GM23338 (cell line): ENCODE measurements around the gene SCIN. TPM values are rescaled to one million over a fixed set of nuclear protein-coding genes. Genes with fewer than 3 reads are reported as not detected.

Experiments used
- ATAC-seq: fragments of 200-7000 bp; cut with Tn5 transposase; 3 replicates; pipeline ENCODE4 v1.9.1; 2020
- DNase-seq: peaks from one replicate; pipeline ENCODE4 v3.0.0-alpha.2; 2015; ENCODE audit warnings: low spot score
- H2AFZ ChIP-seq: fragments of 200-600 bp; sonication (generic); 2 replicates; pipeline ENCODE4 v1.8.0; 2016; ENCODE audit warnings: antibody characterized with exemption, mild to moderate bottlenecking, moderate library complexity
- H3F3A ChIP-seq: fragments of 200-600 bp; sonication (generic); replicated peaks from 2 replicates; pipeline ENCODE4 v1.8.0; 2017; ENCODE audit warnings: antibody characterized with exemption, mixed run types, low read depth
- H3K27ac ChIP-seq: fragments of 200-600 bp; sonication (generic); 2 replicates; pipeline ENCODE4 v1.6.1; 2016; ENCODE audit warnings: low read depth
- H3K27me3 ChIP-seq: fragments of 200-600 bp; sonication (generic); 2 replicates; pipeline ENCODE4 v1.8.0; 2016; ENCODE audit warnings: mild to moderate bottlenecking, mixed run types, moderate library complexity; ENCODE audit not compliant: insufficient read depth
- H3K36me3 ChIP-seq: fragments of 200-600 bp; sonication (generic); 2 replicates; pipeline ENCODE4 v1.8.0; 2016; ENCODE audit warnings: mild to moderate bottlenecking; ENCODE audit not compliant: insufficient read depth
- H3K4me1 ChIP-seq: fragments of 200-600 bp; sonication (generic); 2 replicates; pipeline ENCODE4 v1.8.0; 2016; ENCODE audit warnings: mild to moderate bottlenecking, moderate library complexity; ENCODE audit not compliant: insufficient read depth
- H3K4me2 ChIP-seq: fragments of 200-600 bp; sonication (generic); 2 replicates; pipeline ENCODE4 v1.7.1; 2017; ENCODE audit warnings: mixed run types
- H3K4me3 ChIP-seq: fragments of 200-600 bp; sonication (generic); 2 replicates; pipeline ENCODE4 v1.6.1; 2016; ENCODE audit warnings: mixed run types
- H3K79me2 ChIP-seq: fragments of 200-600 bp; sonication (generic); replicated peaks from 2 replicates; pipeline ENCODE4 v1.8.0; 2017; ENCODE audit warnings: mild to moderate bottlenecking; ENCODE audit not compliant: insufficient read depth
- H3K9me2 ChIP-seq: fragments of 200-600 bp; sonication (generic); 2 replicates; pipeline ENCODE4 v1.8.0; 2017; ENCODE audit not compliant: insufficient read depth
- H4K20me1 ChIP-seq: fragments of 200-600 bp; sonication (generic); replicated peaks from 2 replicates; pipeline ENCODE4 v1.8.0; 2017; ENCODE audit warnings: mild to moderate bottlenecking; ENCODE audit not compliant: insufficient read depth
- H3K27ac Mint-ChIP-seq: 2 replicates; pipeline ENCODE4 v1.8.0; 2020; ENCODE audit warnings: inconsistent platforms, mild to moderate bottlenecking, moderate library complexity, mixed read lengths
- H3K27me3 Mint-ChIP-seq: 3 replicates; pipeline ENCODE4 v1.8.0; 2022; ENCODE audit warnings: low read depth, mild to moderate bottlenecking, moderate library complexity, mixed read lengths, inconsistent platforms; ENCODE audit not compliant: insufficient read depth, poor library complexity
- H3K36me3 Mint-ChIP-seq: 3 replicates; pipeline ENCODE4 v1.8.0; 2021; ENCODE audit warnings: low read depth, mild to moderate bottlenecking, inconsistent platforms, moderate library complexity, mixed read lengths
- H3K4me1 Mint-ChIP-seq: 3 replicates; pipeline ENCODE4 v1.8.0; 2020; ENCODE audit warnings: mild to moderate bottlenecking, inconsistent platforms, mixed read lengths
- H3K4me3 Mint-ChIP-seq: 3 replicates; pipeline ENCODE4 v1.8.0; 2021; ENCODE audit warnings: moderate library complexity, mild to moderate bottlenecking, inconsistent platforms, mixed read lengths
- H3K9me3 Mint-ChIP-seq: 3 replicates; pipeline ENCODE4 v1.8.0; 2020; ENCODE audit warnings: moderate library complexity, mild to moderate bottlenecking, inconsistent platforms, mixed read lengths
- CREB1 ChIP-seq: fragments of 250-450 bp; sonication (Bioruptor Pico); IDR thresholded peaks from 2 replicates; pipeline ENCODE4 v1.5.0; 2020; ENCODE audit warnings: low read depth, mild to moderate bottlenecking, moderate library complexity
- EZH2 ChIP-seq: fragments of 200-600 bp; sonication (generic); IDR thresholded peaks from one replicate; pipeline ENCODE4 v1.8.0; 2017; ENCODE audit warnings: antibody characterized with exemption, mild to moderate bottlenecking, low read depth; ENCODE audit not compliant: unreplicated experiment
- EZH2phosphoT487 ChIP-seq: fragments of 200-600 bp; sonication (generic); IDR thresholded peaks from one replicate; pipeline ENCODE4 v1.8.1; 2018; ENCODE audit warnings: antibody characterized with exemption; ENCODE audit not compliant: unreplicated experiment
- JUNB ChIP-seq: IDR thresholded peaks from one replicate; pipeline ENCODE4 v1.6.1; 2016; ENCODE audit warnings: antibody characterized with exemption; ENCODE audit not compliant: unreplicated experiment
- NANOG ChIP-seq: IDR thresholded peaks from 2 replicates; pipeline ENCODE4 v1.6.1; 2016; ENCODE audit warnings: antibody characterized with exemption, borderline replicate concordance
- POLR2AphosphoS5 ChIP-seq: IDR thresholded peaks from 2 replicates; pipeline ENCODE4 v1.6.1; 2016; ENCODE audit warnings: antibody characterized with exemption, low read depth
- STAT1 ChIP-seq: IDR thresholded peaks from one replicate; pipeline ENCODE4 v1.6.1; 2016; ENCODE audit warnings: antibody characterized with exemption; ENCODE audit not compliant: unreplicated experiment
- ZNF114 ChIP-seq: fragments of 250-450 bp; sonication (Bioruptor Pico); IDR thresholded peaks from 2 replicates; pipeline ENCODE4 v1.5.0; 2020; ENCODE audit warnings: mild to moderate bottlenecking, moderate library complexity
- ZNF331 ChIP-seq: fragments of 250-450 bp; sonication (Bioruptor Pico); IDR thresholded peaks from 2 replicates; pipeline ENCODE4 v1.5.0; 2020; ENCODE audit warnings: low read depth, mild to moderate bottlenecking, moderate library complexity
- polyA plus RNA-seq: library from polyadenylated mRNA; unstranded; fragments of >200 nt; fragmentation: Nextera tagmentation; extraction: Ambion mirVana; gene quantifications from 2 replicates; pipeline ENCODE4 v1.2.1, GENCODE V29; 2016
- total RNA-seq: library from RNA; depleted of rRNA; stranded (reverse); fragments of >200 nt; shearing (Covaris generic); gene quantifications from 2 replicates; pipeline ENCODE4 v1.2.3, GENCODE V29; 2014
- TF ChIP-seq, protein P1 (sequence below): fragments of 250-450 bp; sonication (Bioruptor Pico); IDR thresholded peaks from 2 replicates; pipeline ENCODE4 v1.5.0; 2020; ENCODE audit warnings: mild to moderate bottlenecking, moderate library complexity
- TF ChIP-seq, protein P2 (sequence below), 2 experiments: fragments of 200-600 bp in 1 of 2; sonication (generic) in 1 of 2; conservative IDR thresholded peaks; 2 replicates each; pipeline versions ENCODE4 v1.5.1 to v1.6.1; 2016 to 2017; ENCODE audit warnings: antibody characterized with exemption in 2 of 2, low read depth in 2 of 2, mild to moderate bottlenecking in 2 of 2, moderate library complexity in 1 of 2
- TF ChIP-seq, protein P3 (sequence below): IDR thresholded peaks from 2 replicates; pipeline ENCODE4 v1.6.1; 2016; ENCODE audit warnings: antibody characterized with exemption
- TF ChIP-seq, protein P4 (sequence below): IDR thresholded peaks from one replicate; pipeline ENCODE4 v1.6.1; 2018; ENCODE audit warnings: antibody characterized with exemption; ENCODE audit not compliant: unreplicated experiment

SCIN gene
- total and polyA plus RNA-seq, 2 experiments from 2014 or later = 0.80 to 0.92 TPM

DNA sequence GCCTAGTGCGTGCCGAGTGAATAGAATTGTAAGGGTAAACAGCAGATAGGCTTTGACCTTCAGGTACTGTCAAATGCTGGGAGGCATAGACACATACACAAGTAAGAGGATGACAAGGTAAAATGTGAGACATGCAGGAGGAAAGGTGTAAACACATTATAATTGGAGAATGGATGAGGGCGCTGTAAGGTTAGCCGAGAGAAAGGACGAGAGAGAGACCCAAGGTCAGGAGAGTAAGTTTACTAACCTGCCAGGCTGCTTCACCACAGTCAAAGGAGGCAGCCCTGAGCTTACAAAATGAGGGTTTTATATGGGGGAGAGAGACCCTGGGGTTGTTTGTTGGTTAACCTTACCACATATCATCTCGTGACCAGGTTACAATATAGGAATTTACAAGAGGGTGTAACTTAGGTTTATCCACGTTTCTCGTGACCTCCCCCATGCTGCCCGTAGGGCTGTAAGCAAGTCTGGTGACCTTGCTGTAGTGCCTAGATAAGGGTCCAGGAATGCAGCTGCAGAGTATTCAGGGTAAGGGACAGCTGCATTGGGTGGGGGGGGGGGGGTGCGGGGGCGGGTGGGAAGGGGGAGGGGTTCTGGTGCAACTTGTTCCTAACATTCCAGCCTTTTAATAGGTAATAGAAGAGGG, 17.9 kb downstream of the SCIN start:
- TF ChIP-seq EZH2 = no peak
- TF ChIP-seq STAT1 = no peak
- no peak for TF ChIP-seq JUNB
- TF ChIP-seq, protein P1, sequence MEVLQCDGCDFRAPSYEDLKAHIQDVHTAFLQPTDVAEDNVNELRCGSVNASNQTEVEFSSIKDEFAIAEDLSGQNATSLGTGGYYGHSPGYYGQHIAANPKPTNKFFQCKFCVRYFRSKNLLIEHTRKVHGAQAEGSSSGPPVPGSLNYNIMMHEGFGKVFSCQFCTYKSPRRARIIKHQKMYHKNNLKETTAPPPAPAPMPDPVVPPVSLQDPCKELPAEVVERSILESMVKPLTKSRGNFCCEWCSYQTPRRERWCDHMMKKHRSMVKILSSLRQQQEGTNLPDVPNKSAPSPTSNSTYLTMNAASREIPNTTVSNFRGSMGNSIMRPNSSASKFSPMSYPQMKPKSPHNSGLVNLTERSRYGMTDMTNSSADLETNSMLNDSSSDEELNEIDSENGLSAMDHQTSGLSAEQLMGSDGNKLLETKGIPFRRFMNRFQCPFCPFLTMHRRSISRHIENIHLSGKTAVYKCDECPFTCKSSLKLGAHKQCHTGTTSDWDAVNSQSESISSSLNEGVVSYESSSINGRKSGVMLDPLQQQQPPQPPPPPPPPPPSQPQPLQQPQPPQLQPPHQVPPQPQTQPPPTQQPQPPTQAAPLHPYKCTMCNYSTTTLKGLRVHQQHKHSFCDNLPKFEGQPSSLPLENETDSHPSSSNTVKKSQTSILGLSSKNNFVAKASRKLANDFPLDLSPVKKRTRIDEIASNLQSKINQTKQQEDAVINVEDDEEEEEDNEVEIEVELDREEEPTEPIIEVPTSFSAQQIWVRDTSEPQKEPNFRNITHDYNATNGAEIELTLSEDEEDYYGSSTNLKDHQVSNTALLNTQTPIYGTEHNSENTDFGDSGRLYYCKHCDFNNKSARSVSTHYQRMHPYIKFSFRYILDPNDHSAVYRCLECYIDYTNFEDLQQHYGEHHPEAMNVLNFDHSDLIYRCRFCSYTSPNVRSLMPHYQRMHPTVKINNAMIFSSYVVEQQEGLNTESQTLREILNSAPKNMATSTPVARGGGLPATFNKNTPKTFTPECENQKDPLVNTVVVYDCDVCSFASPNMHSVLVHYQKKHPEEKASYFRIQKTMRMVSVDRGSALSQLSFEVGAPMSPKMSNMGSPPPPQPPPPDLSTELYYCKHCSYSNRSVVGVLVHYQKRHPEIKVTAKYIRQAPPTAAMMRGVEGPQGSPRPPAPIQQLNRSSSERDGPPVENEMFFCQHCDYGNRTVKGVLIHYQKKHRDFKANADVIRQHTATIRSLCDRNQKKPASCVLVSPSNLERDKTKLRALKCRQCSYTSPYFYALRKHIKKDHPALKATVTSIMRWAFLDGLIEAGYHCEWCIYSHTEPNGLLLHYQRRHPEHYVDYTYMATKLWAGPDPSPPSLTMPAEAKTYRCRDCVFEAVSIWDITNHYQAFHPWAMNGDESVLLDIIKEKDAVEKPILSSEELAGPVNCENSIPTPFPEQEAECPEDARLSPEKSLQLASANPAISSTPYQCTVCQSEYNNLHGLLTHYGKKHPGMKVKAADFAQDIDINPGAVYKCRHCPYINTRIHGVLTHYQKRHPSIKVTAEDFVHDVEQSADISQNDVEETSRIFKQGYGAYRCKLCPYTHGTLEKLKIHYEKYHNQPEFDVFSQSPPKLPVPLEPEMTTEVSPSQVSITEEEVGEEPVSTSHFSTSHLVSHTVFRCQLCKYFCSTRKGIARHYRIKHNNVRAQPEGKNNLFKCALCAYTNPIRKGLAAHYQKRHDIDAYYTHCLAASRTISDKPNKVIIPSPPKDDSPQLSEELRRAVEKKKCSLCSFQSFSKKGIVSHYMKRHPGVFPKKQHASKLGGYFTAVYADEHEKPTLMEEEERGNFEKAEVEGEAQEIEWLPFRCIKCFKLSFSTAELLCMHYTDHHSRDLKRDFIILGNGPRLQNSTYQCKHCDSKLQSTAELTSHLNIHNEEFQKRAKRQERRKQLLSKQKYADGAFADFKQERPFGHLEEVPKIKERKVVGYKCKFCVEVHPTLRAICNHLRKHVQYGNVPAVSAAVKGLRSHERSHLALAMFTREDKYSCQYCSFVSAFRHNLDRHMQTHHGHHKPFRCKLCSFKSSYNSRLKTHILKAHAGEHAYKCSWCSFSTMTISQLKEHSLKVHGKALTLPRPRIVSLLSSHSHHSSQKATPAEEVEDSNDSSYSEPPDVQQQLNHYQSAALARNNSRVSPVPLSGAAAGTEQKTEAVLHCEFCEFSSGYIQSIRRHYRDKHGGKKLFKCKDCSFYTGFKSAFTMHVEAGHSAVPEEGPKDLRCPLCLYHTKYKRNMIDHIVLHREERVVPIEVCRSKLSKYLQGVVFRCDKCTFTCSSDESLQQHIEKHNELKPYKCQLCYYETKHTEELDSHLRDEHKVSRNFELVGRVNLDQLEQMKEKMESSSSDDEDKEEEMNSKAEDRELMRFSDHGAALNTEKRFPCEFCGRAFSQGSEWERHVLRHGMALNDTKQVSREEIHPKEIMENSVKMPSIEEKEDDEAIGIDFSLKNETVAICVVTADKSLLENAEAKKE (CRISPR knock-in tag) = no peak
- no peak for TF ChIP-seq POLR2AphosphoS5
- TF ChIP-seq NANOG = no peak
- TF ChIP-seq, protein P2, sequence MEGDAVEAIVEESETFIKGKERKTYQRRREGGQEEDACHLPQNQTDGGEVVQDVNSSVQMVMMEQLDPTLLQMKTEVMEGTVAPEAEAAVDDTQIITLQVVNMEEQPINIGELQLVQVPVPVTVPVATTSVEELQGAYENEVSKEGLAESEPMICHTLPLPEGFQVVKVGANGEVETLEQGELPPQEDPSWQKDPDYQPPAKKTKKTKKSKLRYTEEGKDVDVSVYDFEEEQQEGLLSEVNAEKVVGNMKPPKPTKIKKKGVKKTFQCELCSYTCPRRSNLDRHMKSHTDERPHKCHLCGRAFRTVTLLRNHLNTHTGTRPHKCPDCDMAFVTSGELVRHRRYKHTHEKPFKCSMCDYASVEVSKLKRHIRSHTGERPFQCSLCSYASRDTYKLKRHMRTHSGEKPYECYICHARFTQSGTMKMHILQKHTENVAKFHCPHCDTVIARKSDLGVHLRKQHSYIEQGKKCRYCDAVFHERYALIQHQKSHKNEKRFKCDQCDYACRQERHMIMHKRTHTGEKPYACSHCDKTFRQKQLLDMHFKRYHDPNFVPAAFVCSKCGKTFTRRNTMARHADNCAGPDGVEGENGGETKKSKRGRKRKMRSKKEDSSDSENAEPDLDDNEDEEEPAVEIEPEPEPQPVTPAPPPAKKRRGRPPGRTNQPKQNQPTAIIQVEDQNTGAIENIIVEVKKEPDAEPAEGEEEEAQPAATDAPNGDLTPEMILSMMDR (conservative IDR thresholded peaks at IDR 0.05; ENCODE audit: low read depth in 2 of 2) = no peak
- no peak for TF ChIP-seq ZNF331 (CRISPR knock-in tag)
- no peak for TF ChIP-seq ZNF114 (CRISPR knock-in tag)
- TF ChIP-seq, protein P3, sequence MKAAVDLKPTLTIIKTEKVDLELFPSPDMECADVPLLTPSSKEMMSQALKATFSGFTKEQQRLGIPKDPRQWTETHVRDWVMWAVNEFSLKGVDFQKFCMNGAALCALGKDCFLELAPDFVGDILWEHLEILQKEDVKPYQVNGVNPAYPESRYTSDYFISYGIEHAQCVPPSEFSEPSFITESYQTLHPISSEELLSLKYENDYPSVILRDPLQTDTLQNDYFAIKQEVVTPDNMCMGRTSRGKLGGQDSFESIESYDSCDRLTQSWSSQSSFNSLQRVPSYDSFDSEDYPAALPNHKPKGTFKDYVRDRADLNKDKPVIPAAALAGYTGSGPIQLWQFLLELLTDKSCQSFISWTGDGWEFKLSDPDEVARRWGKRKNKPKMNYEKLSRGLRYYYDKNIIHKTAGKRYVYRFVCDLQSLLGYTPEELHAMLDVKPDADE = no peak
- TF ChIP-seq CREB1 (CRISPR knock-in tag) = no peak
- TF ChIP-seq, protein P4, sequence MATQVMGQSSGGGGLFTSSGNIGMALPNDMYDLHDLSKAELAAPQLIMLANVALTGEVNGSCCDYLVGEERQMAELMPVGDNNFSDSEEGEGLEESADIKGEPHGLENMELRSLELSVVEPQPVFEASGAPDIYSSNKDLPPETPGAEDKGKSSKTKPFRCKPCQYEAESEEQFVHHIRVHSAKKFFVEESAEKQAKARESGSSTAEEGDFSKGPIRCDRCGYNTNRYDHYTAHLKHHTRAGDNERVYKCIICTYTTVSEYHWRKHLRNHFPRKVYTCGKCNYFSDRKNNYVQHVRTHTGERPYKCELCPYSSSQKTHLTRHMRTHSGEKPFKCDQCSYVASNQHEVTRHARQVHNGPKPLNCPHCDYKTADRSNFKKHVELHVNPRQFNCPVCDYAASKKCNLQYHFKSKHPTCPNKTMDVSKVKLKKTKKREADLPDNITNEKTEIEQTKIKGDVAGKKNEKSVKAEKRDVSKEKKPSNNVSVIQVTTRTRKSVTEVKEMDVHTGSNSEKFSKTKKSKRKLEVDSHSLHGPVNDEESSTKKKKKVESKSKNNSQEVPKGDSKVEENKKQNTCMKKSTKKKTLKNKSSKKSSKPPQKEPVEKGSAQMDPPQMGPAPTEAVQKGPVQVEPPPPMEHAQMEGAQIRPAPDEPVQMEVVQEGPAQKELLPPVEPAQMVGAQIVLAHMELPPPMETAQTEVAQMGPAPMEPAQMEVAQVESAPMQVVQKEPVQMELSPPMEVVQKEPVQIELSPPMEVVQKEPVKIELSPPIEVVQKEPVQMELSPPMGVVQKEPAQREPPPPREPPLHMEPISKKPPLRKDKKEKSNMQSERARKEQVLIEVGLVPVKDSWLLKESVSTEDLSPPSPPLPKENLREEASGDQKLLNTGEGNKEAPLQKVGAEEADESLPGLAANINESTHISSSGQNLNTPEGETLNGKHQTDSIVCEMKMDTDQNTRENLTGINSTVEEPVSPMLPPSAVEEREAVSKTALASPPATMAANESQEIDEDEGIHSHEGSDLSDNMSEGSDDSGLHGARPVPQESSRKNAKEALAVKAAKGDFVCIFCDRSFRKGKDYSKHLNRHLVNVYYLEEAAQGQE = no peak
- no peak for TF ChIP-seq EZH2phosphoT487
- Histone ChIP-seq H3K27ac (no peak overlapping the region), H3K27me3 (no peaks in the 10 kb centered on the region), H3K9me2 (no peaks in the 10 kb centered on the region), H4K20me1 (no peaks in the 10 kb centered on the region), H3F3A (no peaks in the 10 kb centered on the region), H3K4me3 (no peak overlapping the region), H3K36me3 (no peaks in the 10 kb centered on the region), H3K4me2 (no peak overlapping the region), H3K79me2 (no peaks in the 10 kb centered on the region), H2AFZ (no peak overlapping the region), H3K4me1 (no peaks in the 10 kb centered on the region)
- Mint-ChIP-seq H3K36me3 (no peaks in the 10 kb centered on the region; the same call in 1 of the 3 replicates), H3K4me3 (no peak overlapping the region), H3K9me3 (peaks cover 3% of the 10 kb centered on the region; the same call in 2 of the 3 replicates), H3K27ac (no peak overlapping the region), H3K27me3 (no peaks in the 10 kb centered on the region), H3K4me1 (no peaks in the 10 kb centered on the region; the same call in 2 of the 3 replicates)
- no peak for DNase-seq
- ATAC-seq = no peak
